ENCODE results near the gene DCBLD2. TPM values are rescaled to one million over a fixed set of nuclear protein-coding genes. Genes with fewer than 3 reads are reported as not detected.
A peak's percentile ranks its signal among the peaks of the same experiment; 100 is the strongest.

DCBLD2 gene
- polyA plus RNA-seq, 3 donors = 0.17 to 1.1 (median 0.45) TPM

DNA sequence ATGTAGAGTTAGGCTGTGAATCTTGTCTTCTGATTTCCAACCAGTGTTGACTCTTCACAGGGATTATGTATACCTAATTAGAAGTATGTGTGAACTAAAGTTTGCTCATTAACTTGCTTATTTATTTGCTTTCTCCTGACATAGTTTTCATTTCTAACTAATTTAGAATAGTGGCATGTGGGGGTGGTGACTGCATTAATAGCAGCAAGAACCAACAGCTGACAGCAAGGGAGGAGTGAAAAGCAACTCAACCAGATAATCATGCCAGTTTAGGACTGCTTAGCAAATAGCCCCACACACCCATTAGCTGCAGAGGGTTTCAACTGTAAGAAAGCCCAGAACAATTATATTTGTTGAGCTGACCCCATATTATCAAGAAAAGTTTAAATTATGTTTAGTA lies 134.6 kb downstream of the DCBLD2 start:
- Histone ChIP-seq H3K79me2 (ENCODE audit: insufficient read depth, low read length) (peaks cover 97% of the 10 kb centered on the region), H4K20me1 (ENCODE audit: insufficient read depth, low read length) (peaks cover 75% of the 10 kb centered on the region), H3K4me2 (replicated peaks; ENCODE audit: extremely low read depth, low read length, poor library complexity, severe bottlenecking) (peak overlapping the region; percentile 3), H3K9ac (ENCODE audit: insufficient read depth, low read length, poor library complexity, severe bottlenecking) (no peak overlapping the region), H3K27ac (ENCODE audit: low read depth in 1 of 2, low read length in 2 of 2) (peak overlapping the region in 1 of 2 donors; percentile 50), H3K27me3 (ENCODE audit: control insufficient read depth in 2 of 2, insufficient read depth in 2 of 2, low read length in 2 of 2) (no peaks in the 10 kb centered on the region), H2AFZ (ENCODE audit: insufficient read depth, low read depth, low read length, poor library complexity, severe bottlenecking) (no peak overlapping the region), H3K4me3 (replicated peaks in 1 of 3; ENCODE audit: low read depth in 2 of 3, low read length in 3 of 3) (no peak overlapping the region), H3K4me1 (ENCODE audit: control insufficient read depth in 1 of 2, insufficient read depth in 2 of 2, low read length in 2 of 2) (peaks cover 75 to 89% of the 10 kb centered on the region in 2 donors), H3K36me3 (replicated peaks in 1 of 2; ENCODE audit: control insufficient read depth in 1 of 2, insufficient read depth in 2 of 2, low read length in 2 of 2) (peaks cover 22 to 35% of the 10 kb centered on the region in 2 donors), H3K9me3 (replicated peaks in 1 of 2; ENCODE audit: control insufficient read depth in 1 of 2, insufficient read depth in 1 of 2, low read length in 2 of 2) (no peaks in the 10 kb centered on the region)
- TF ChIP-seq, protein P1, sequence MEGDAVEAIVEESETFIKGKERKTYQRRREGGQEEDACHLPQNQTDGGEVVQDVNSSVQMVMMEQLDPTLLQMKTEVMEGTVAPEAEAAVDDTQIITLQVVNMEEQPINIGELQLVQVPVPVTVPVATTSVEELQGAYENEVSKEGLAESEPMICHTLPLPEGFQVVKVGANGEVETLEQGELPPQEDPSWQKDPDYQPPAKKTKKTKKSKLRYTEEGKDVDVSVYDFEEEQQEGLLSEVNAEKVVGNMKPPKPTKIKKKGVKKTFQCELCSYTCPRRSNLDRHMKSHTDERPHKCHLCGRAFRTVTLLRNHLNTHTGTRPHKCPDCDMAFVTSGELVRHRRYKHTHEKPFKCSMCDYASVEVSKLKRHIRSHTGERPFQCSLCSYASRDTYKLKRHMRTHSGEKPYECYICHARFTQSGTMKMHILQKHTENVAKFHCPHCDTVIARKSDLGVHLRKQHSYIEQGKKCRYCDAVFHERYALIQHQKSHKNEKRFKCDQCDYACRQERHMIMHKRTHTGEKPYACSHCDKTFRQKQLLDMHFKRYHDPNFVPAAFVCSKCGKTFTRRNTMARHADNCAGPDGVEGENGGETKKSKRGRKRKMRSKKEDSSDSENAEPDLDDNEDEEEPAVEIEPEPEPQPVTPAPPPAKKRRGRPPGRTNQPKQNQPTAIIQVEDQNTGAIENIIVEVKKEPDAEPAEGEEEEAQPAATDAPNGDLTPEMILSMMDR (IDR thresholded peaks at IDR 0.05) = no peak
- H3K9me3 Mint-ChIP-seq = no peaks in the 10 kb centered on the region
- no peak overlapping the region for H3K4me3 Mint-ChIP-seq
- DNase-seq = no peak
- peaks cover 81% of the 10 kb centered on the region for H3K4me1 Mint-ChIP-seq
- H3K27ac Mint-ChIP-seq = peak overlapping the region in 3 of 7 donors; percentile 54 to 77 (median 69)
- intact Hi-C loops (cut with micrococcal nuclease) = loop anchor here (5.0 to 10.0 kb wide), 3 partner anchors 35 to 172 kb away; partner anchors contain the start of gene CPOX (in 1 of the 2)
- no peaks in the 10 kb centered on the region for H3K27me3 Mint-ChIP-seq (ENCODE audit: low read depth in 3 of 3)
- peaks cover 31 to 36% of the 10 kb centered on the region in 2 donors for H3K36me3 Mint-ChIP-seq

DNA sequence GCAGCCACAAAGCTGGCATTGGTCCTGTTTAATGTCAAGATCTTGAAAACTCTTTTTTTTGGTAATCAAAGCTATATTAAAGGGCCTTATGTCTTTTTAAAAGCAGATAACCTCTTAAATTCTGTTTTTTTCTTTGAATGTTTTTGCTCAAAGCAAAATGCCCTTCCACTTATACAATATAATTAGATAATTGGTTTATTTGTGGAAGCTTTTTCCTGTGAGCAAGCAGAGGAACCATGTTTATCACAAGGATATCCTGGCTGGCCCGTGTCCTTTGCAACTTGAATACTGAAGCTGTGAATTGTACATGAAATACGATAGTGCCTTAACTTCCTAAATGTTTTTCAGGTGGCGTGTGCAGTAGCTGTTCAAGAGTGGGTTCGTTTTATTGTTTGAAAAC lies 135.8 kb downstream of the DCBLD2 start:
- intact Hi-C loops (cut with micrococcal nuclease) = loop anchor here (5.0 to 10.0 kb wide), 3 partner anchors 33 to 171 kb away; partner anchors contain the start of gene CPOX (in 1 of the 2)
- Histone ChIP-seq H3K27me3 (ENCODE audit: control insufficient read depth in 2 of 2, insufficient read depth in 2 of 2, low read length in 2 of 2) (no peaks in the 10 kb centered on the region), H3K4me2 (replicated peaks; ENCODE audit: extremely low read depth, low read length, poor library complexity, severe bottlenecking) (peak overlapping the region; percentile 86), H3K9ac (ENCODE audit: insufficient read depth, low read length, poor library complexity, severe bottlenecking) (no peak overlapping the region), H3K36me3 (replicated peaks in 1 of 2; ENCODE audit: control insufficient read depth in 1 of 2, insufficient read depth in 2 of 2, low read length in 2 of 2) (peaks cover 10 to 23% of the 10 kb centered on the region in 2 donors), H3K27ac (ENCODE audit: low read depth in 1 of 2, low read length in 2 of 2) (peak overlapping the region in 1 of 2 donors; percentile 92), H4K20me1 (ENCODE audit: insufficient read depth, low read length) (peaks cover 63% of the 10 kb centered on the region), H3K4me3 (replicated peaks in 1 of 3; ENCODE audit: low read depth in 2 of 3, low read length in 3 of 3) (peak overlapping the region in 1 of 3 experiments; percentile 85), H2AFZ (ENCODE audit: insufficient read depth, low read depth, low read length, poor library complexity, severe bottlenecking) (no peak overlapping the region), H3K9me3 (replicated peaks in 1 of 2; ENCODE audit: control insufficient read depth in 1 of 2, insufficient read depth in 1 of 2, low read length in 2 of 2) (no peaks in the 10 kb centered on the region), H3K79me2 (ENCODE audit: insufficient read depth, low read length) (peaks cover 85% of the 10 kb centered on the region), H3K4me1 (ENCODE audit: control insufficient read depth in 1 of 2, insufficient read depth in 2 of 2, low read length in 2 of 2) (peaks cover 86 to 98% of the 10 kb centered on the region in 2 donors)
- no peak for DNase-seq
- Mint-ChIP-seq H3K4me1 (peaks cover 87% of the 10 kb centered on the region), H3K9me3 (no peaks in the 10 kb centered on the region), H3K4me3 (peak overlapping the region in 1 of 2 donors; percentile 94), H3K36me3 (peaks cover 21 to 26% of the 10 kb centered on the region in 2 donors), H3K27me3 (ENCODE audit: low read depth in 3 of 3) (no peaks in the 10 kb centered on the region), H3K27ac (peak overlapping the region in 5 of 7 donors; percentile 20 to 99 (median 94))
- TF ChIP-seq, protein P1 (IDR thresholded peaks at IDR 0.05) = no peak
- WGBS (ENCODE audit: insufficient coverage) = no CpG with 5 or more reads among the region's 4 CpGs

Data from CD14-positive monocyte (primary cell).